PC-9 (cell line): Measurements from ENCODE around the gene BHLHE40. TPM values are rescaled to one million over a fixed set of nuclear protein-coding genes. Genes with fewer than 3 reads are reported as not detected.

Experiments used
- BruUV-seq: library from RNA; stranded (reverse); fragments of 400-500 nt; replicated peaks from 2 replicates; lab custom pipeline; 2021; lab: Mats Ljungman, UMichigan
- CTCF ChIA-PET: fragments of 300-600 bp; sonication (Branson Sonifier 250); formaldehyde crosslinking; loops from one replicate; lab custom pipeline; 2022; ENCODE audit warnings: antibody characterized with exemption; lab: Charles Lee
- POLR2A ChIA-PET: fragments of 300-600 bp; sonication (Branson Sonifier 250); formaldehyde crosslinking; loops from one replicate; lab custom pipeline; 2022; ENCODE audit warnings: antibody characterized with exemption; ENCODE audit not compliant: unreplicated experiment; lab: Charles Lee
- DNase-seq, 2 experiments: peaks; one replicate each; pipeline versions ENCODE4 v3.0.0 to v3.0.0-alpha.2; 2015 to 2022; ENCODE audit warnings: mixed read lengths in 1 of 2
- H2AFZ ChIP-seq: fragments of 200-600 bp; sonication (generic); 2 replicates; pipeline ENCODE4 v1.8.1; 2017; ENCODE audit warnings: antibody characterized with exemption
- H3F3A ChIP-seq: fragments of 200-600 bp; sonication (generic); 2 replicates; pipeline ENCODE4 v1.8.1; 2017; ENCODE audit warnings: antibody characterized with exemption, mild to moderate bottlenecking, low read depth; ENCODE audit not compliant: insufficient read depth
- H3K27ac ChIP-seq: fragments of 200-600 bp; sonication (generic); 2 replicates; pipeline ENCODE4 v1.6.1; 2016; ENCODE audit warnings: mixed run types
- H3K27me3 ChIP-seq: fragments of 200-600 bp; sonication (generic); 2 replicates; pipeline ENCODE4 v1.6.1; 2016; ENCODE audit warnings: low read depth, mixed run types; ENCODE audit not compliant: insufficient read depth
- H3K36me3 ChIP-seq: fragments of 200-600 bp; sonication (generic); 2 replicates; pipeline ENCODE4 v1.6.1; 2016; ENCODE audit warnings: low read depth, mixed run types
- H3K4me1 ChIP-seq: fragments of 200-600 bp; sonication (generic); replicated peaks from 2 replicates; pipeline ENCODE4 v1.6.1; 2016; ENCODE audit warnings: mixed run types; ENCODE audit not compliant: insufficient read depth
- H3K4me2 ChIP-seq: fragments of 200-600 bp; sonication (generic); 2 replicates; pipeline ENCODE4 v1.6.1; 2017; ENCODE audit warnings: mixed run types
- H3K4me3 ChIP-seq: fragments of 200-600 bp; sonication (generic); 2 replicates; pipeline ENCODE4 v1.6.1; 2016; ENCODE audit warnings: mixed run types
- H3K79me2 ChIP-seq: fragments of 200-600 bp; sonication (generic); 2 replicates; pipeline ENCODE4 v1.6.1; 2017; ENCODE audit warnings: low read depth, mixed run types
- H3K9me2 ChIP-seq: fragments of 200-600 bp; sonication (generic); 2 replicates; pipeline ENCODE4 v1.8.1; 2017; ENCODE audit warnings: mild to moderate bottlenecking; ENCODE audit not compliant: insufficient read depth
- H3K9me3 ChIP-seq: fragments of 200-600 bp; sonication (generic); 2 replicates; pipeline ENCODE4 v1.8.1; 2016; ENCODE audit warnings: low read depth; ENCODE audit not compliant: insufficient read depth
- H4K20me1 ChIP-seq: fragments of 200-600 bp; sonication (generic); 2 replicates; pipeline ENCODE4 v1.8.1; 2017; ENCODE audit not compliant: insufficient read depth
- CTCF ChIP-seq: fragments of 200-600 bp; sonication (generic); conservative IDR thresholded peaks from 2 replicates; pipeline ENCODE4 v1.6.1; 2017; ENCODE audit warnings: mixed run types, antibody characterized with exemption, mild to moderate bottlenecking, moderate library complexity
- EZH2 ChIP-seq: fragments of 200-600 bp; sonication (generic); IDR thresholded peaks from 2 replicates; pipeline ENCODE4 v1.8.0; 2017; ENCODE audit warnings: antibody characterized with exemption, low read depth
- intact Hi-C: fragments of 100-400 bp; cut with micrococcal nuclease; formaldehyde crosslinking; loops from one replicate; pipeline ENCODE4 v1.10.0; 2022; ENCODE audit not compliant: unreplicated experiment
- total RNA-seq: library from RNA; stranded (reverse); gene quantifications from 2 replicates; pipeline ENCODE4 v1.2.3, GENCODE V29; 2021

Gene BHLHE40
- total RNA-seq, 1 experiment from 2014 or later: 45.5 TPM

DNA sequence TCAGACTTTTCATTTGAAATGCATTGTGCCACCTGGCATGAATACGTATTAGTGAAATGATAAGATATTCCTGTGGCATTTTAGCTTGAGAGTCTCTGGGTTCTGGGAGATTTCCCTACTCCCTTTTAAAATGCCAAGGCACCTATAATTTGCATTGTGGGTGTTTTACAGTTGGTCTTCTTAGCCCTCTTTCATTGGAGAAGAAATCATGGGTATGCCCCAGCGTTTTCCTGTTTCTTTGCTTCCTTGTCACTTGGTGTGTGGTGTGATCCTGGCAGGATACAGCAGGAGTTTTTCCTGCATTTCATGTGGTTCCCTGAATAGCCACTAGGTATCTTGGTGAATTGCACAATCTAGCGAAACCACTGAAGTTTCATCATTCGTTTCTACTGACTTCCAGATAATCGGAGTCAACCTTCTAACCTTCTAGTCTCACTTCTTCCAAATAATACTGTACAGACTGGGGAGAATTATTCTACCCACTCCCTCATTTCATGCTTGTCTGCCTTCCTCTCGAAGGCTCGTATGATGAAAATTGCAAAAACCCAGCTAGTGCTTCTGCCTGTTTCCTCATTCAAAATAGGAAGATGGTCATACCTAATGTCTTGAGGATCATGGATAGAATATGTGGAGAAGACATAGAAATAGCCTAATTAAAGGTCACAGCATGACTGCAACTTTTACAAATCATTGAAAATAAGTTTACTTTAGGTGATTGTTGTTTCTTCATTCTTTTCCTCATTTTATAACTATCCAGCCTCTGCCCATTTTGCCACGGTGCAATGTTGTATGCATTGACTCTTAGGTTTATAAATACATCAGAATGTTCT is 2.6 kb downstream of the BHLHE40 start:
- peak overlapping the region; percentile 84 for H3K4me3 ChIP-seq
- POLR2A ChIA-PET: interaction anchor here (0.6 kb wide), 2 partner anchors 41 to 261 kb away, joined by 3 read pairs; no protein-coding TSS in a partner anchor
- H3K27ac ChIP-seq: peak overlapping the region; percentile 90
- no peaks in the 10 kb centered on the region for H3K27me3 ChIP-seq
- H3K4me1 ChIP-seq: peaks cover 50% of the 10 kb centered on the region
- H3K79me2 ChIP-seq: peaks cover 46% of the 10 kb centered on the region
- no TSS peak for BruUV-seq
- peaks cover 52% of the 10 kb centered on the region for H3F3A ChIP-seq
- intact Hi-C loops: loop anchor here (2.0 kb wide), 1 partner anchor 141 kb away; the partner anchor contains the start of gene ARL8B
- peak overlapping the region; percentile 91 for H3K4me2 ChIP-seq
- H3K36me3 ChIP-seq: 0 out of 2 replicates have a peak, but pooled peaks cover 13% of the 10 kb centered on the region
- no peaks in the 10 kb centered on the region for H3K9me2 ChIP-seq
- CTCF ChIA-PET: no interaction called here
- H3K9me3 ChIP-seq: no peaks in the 10 kb centered on the region
- TF ChIP-seq CTCF (0 out of 2 replicates have a peak, but pooled peaks have one; percentile 18), EZH2 (no peak)
- peak; percentile 29 to 72 for DNase-seq
- H4K20me1 ChIP-seq: 0 out of 2 replicates have a peak, but pooled peaks cover 3% of the 10 kb centered on the region
- no peak overlapping the region for H2AFZ ChIP-seq

DNA sequence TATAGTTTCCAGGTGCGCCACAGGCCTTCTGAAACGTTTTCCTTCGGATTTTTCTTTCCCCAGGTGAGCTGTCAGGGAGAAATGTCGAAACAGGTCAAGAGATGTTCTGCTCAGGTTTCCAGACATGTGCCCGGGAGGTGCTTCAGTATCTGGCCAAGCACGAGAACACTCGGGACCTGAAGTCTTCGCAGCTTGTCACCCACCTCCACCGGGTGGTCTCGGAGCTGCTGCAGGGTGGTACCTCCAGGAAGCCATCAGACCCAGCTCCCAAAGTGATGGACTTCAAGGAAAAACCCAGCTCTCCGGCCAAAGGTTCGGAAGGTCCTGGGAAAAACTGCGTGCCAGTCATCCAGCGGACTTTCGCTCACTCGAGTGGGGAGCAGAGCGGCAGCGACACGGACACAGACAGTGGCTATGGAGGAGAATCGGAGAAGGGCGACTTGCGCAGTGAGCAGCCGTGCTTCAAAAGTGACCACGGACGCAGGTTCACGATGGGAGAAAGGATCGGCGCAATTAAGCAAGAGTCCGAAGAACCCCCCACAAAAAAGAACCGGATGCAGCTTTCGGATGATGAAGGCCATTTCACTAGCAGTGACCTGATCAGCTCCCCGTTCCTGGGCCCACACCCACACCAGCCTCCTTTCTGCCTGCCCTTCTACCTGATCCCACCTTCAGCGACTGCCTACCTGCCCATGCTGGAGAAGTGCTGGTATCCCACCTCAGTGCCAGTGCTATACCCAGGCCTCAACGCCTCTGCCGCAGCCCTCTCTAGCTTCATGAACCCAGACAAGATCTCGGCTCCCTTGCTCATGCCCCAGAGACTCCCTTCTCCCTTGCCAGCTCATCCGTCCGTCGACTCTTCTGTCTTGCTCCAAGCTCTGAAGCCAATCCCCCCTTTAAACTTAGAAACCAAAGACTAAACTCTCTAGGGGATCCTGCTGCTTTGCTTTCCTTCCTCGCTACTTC is 3.8 kb downstream of the BHLHE40 start:
- H3K9me2 ChIP-seq: no peaks in the 10 kb centered on the region
- H3K4me2 ChIP-seq: peak overlapping the region; percentile 91
- H3K79me2 ChIP-seq: peaks cover 46% of the 10 kb centered on the region
- H4K20me1 ChIP-seq: 0 out of 2 replicates have a peak, but pooled peaks cover 3% of the 10 kb centered on the region
- TF ChIP-seq EZH2 (no peak), CTCF (no peak)
- ChIA-PET POLR2A (interaction anchor here (0.9 to 1.7 kb wide), 2 partner anchors 40 to 162 kb away, joined by 5 to 7 read pairs; no protein-coding TSS in a partner anchor), CTCF (interaction anchor here (0.5 to 1.3 kb wide), 3 partner anchors 40 to 271 kb away, joined by 6 to 13 read pairs (median 11); no protein-coding TSS in a partner anchor)
- H3K9me3 ChIP-seq: no peaks in the 10 kb centered on the region
- H3K27ac ChIP-seq: peak overlapping the region; percentile 90; the same call in 1 of the 2 replicates
- H2AFZ ChIP-seq: no peak overlapping the region
- intact Hi-C loops: no loop called here
- peaks cover 48% of the 10 kb centered on the region for H3K4me1 ChIP-seq
- peaks cover 40% of the 10 kb centered on the region for H3F3A ChIP-seq
- H3K27me3 ChIP-seq: no peaks in the 10 kb centered on the region
- H3K4me3 ChIP-seq: peak overlapping the region; percentile 42; the same call in 1 of the 2 replicates
- 0 out of 2 replicates have a peak, but pooled peaks cover 13% of the 10 kb centered on the region for H3K36me3 ChIP-seq
- no TSS peak for BruUV-seq
- DNase-seq: no peak
